Measurements from ENCODE around the gene MYH9.

GRCh38 chr22:36321797-36322601 is 65.8 kb downstream of the MYH9 start:
- TF ChIP-seq CTCF (IDR thresholded peaks at IDR 0.05) = no peak
- no peak for TF ChIP-seq POLR2A (IDR thresholded peaks at IDR 0.05; ENCODE audit: low read depth)
- TF ChIP-seq POLR2AphosphoS5 (IDR thresholded peaks at IDR 0.05) = peak in 1 of 2 donors; percentile 10
- no peak for TF ChIP-seq EP300 (IDR thresholded peaks at IDR 0.05)

Data from esophagus muscularis mucosa (tissue), 4 donors.